GM19240 (cell line): ENCODE measurements around the gene SAMD10.
"Not testable (repeated sequence)": the region's sequence is repeated elsewhere in the genome, so short reads cannot be mapped to it uniquely, and the experiment has no call there.

ENCODE experiments used
- DNase-seq: peaks from one replicate; pipeline ENCODE4 v3.0.0; 2011; ENCODE audit warnings: low spot score; ENCODE audit not compliant: insufficient read length

The SAMD10 gene

GRCh38 chr20:63969838-63970713 lies 9.4 kb downstream of the SAMD10 start, which contains the start of gene ZNF512B:
Gene ZNF512B, minus strand, starts transcription at chr20:63969930. Its CDS starts 1,980 bp downstream, at chr20:63967950.
- DNase-seq: peak; percentile 62

- DNase-seq: no peak
Measured at GRCh38 chr20:63968928-63969760, 10.3 kb downstream of the SAMD10 start.

GRCh38 chr20:63968136-63968927 lies 11.1 kb downstream of the SAMD10 start:
- DNase-seq: no peak

- no peak for DNase-seq
Measured at GRCh38 chr20:63967330-63968135, 11.9 kb downstream of the SAMD10 start.

- DNase-seq: no peak
Measured at GRCh38 chr20:63966944-63967322, 12.5 kb downstream of the SAMD10 start.

GRCh38 chr20:63966172-63966943 lies 13.1 kb downstream of the SAMD10 start:
- DNase-seq: no peak

- DNase-seq: no peak
Measured at GRCh38 chr20:63964412-63964811, 15.0 kb downstream of the SAMD10 start.

GRCh38 chr20:63963784-63964301 lies 15.6 kb downstream of the SAMD10 start:
- no peak for DNase-seq

GRCh38 chr20:63963348-63963741 lies 16.1 kb downstream of the SAMD10 start:
- no peak for DNase-seq

- no peak for DNase-seq
Measured at GRCh38 chr20:63962426-63963347, 16.8 kb downstream of the SAMD10 start.

GRCh38 chr20:63961664-63962425 lies 17.6 kb downstream of the SAMD10 start:
- DNase-seq: no peak

- DNase-seq: not testable (repeated sequence)
Measured at GRCh38 chr20:63960654-63961621, 18.5 kb downstream of the SAMD10 start.

GRCh38 chr20:63959699-63960075 lies 19.8 kb downstream of the SAMD10 start:
- no peak for DNase-seq

- DNase-seq: no peak
Measured at GRCh38 chr20:63958964-63959698, 20.3 kb downstream of the SAMD10 start.

GRCh38 chr20:63958471-63958870 lies 21.0 kb downstream of the SAMD10 start:
- DNase-seq: no peak
